Measurements from ENCODE around the gene TAS2R46.

DNA sequence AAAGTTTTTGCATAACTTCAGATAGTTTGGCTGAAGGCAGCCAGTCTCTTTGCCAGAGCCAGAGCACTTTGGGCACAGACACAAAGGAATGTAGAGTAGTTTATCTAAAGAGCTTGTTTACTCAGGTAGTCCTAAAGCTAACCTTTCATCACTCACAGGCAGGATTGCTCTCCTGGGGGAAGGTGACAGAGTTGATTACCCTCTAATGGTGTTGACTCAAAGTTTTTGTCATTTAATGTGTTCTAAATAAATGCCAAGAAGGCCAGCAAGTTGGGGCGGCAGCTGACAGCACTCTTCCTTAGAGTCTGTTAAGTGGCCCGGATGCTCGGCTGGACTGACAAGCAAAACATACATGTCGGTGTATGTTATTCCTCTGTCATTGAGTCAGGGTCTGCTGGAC is 9.3 kb upstream of the TAS2R46 start:
- TF ChIP-seq, protein P1, sequence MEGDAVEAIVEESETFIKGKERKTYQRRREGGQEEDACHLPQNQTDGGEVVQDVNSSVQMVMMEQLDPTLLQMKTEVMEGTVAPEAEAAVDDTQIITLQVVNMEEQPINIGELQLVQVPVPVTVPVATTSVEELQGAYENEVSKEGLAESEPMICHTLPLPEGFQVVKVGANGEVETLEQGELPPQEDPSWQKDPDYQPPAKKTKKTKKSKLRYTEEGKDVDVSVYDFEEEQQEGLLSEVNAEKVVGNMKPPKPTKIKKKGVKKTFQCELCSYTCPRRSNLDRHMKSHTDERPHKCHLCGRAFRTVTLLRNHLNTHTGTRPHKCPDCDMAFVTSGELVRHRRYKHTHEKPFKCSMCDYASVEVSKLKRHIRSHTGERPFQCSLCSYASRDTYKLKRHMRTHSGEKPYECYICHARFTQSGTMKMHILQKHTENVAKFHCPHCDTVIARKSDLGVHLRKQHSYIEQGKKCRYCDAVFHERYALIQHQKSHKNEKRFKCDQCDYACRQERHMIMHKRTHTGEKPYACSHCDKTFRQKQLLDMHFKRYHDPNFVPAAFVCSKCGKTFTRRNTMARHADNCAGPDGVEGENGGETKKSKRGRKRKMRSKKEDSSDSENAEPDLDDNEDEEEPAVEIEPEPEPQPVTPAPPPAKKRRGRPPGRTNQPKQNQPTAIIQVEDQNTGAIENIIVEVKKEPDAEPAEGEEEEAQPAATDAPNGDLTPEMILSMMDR (IDR thresholded peaks at IDR 0.05), result no peak
- no peak for TF ChIP-seq POLR2A (IDR thresholded peaks at IDR 0.05)
